Esophagus muscularis mucosa (tissue), 4 donors: Measurements from ENCODE around the gene DDX27. TPM values are rescaled to one million over a fixed set of nuclear protein-coding genes. Genes with fewer than 3 reads are reported as not detected.

ENCODE experiments used
- DNase-seq: peaks from one replicate; pipeline ENCODE4 v3.0.0-alpha.2; 2017; ENCODE audit errors: extremely low spot score
- H3K27ac ChIP-seq, 4 donors: fragments of 200-600 bp; sonication (generic); replicated peaks in 1 of 4; 1 replicate in 3 of 4; 2 replicates in 1 of 4; pipeline ENCODE4 v1.5.1; 2016 to 2019; ENCODE audit warnings: mild to moderate bottlenecking in 1 of 4
- H3K27me3 ChIP-seq, 4 donors: fragments of 200-600 bp; sonication (generic); one replicate each; pipeline versions ENCODE4 v1.5.1 to v1.6.0; 2016 to 2019
- H3K36me3 ChIP-seq, 4 donors: fragments of 200-600 bp; sonication (generic); one replicate each; pipeline ENCODE4 v1.5.1; 2016 to 2019
- H3K4me1 ChIP-seq, 4 donors: fragments of 200-600 bp; sonication (generic); one replicate each; pipeline ENCODE4 v1.5.1; 2016 to 2019
- H3K4me3 ChIP-seq, 4 donors: fragments of 200-600 bp; sonication (generic); 1 replicate in 2 of 4; 2 replicates in 2 of 4; pipeline ENCODE4 v1.5.1; 2016 to 2019; ENCODE audit warnings: mild to moderate bottlenecking in 4 of 4, moderate library complexity in 1 of 4
- H3K9me3 ChIP-seq, 4 donors: fragments of 200-600 bp; sonication (generic); 1 replicate in 3 of 4; 2 replicates in 1 of 4; pipeline ENCODE4 v1.5.1; 2016 to 2019
- CTCF ChIP-seq, 3 experiments: fragments of 200-600 bp in 2 of 3; fragments of 450-650 bp in 1 of 3; sonication (generic) in 2 of 3; IDR thresholded peaks; one replicate each; pipeline ENCODE4 v1.5.1; 2017 to 2019; ENCODE audit warnings: antibody characterized with exemption in 3 of 3, mild to moderate bottlenecking in 2 of 3, moderate library complexity in 1 of 3
- EP300 ChIP-seq: sonication (generic); formaldehyde crosslinking; IDR thresholded peaks from one replicate; pipeline ENCODE4 v1.6.1; 2017; ENCODE audit warnings: antibody characterized with exemption
- POLR2A ChIP-seq: fragments of 450-650 bp; IDR thresholded peaks from one replicate; pipeline ENCODE4 v1.6.1; 2017; ENCODE audit warnings: antibody characterized with exemption, moderate library complexity, mild to moderate bottlenecking, low read depth
- POLR2AphosphoS5 ChIP-seq, 2 donors: sonication (generic); formaldehyde crosslinking; IDR thresholded peaks; one replicate each; pipeline ENCODE4 v1.6.1; 2017; ENCODE audit warnings: antibody characterized with exemption in 2 of 2
- WGBS: methylation state at CpG from one replicate; pipeline ENCODE4 v1.1.5; 2018; 5-methylcytosine and 5-hydroxymethylcytosine counted together
- intact Hi-C: fragments of 100-400 bp; cut with DNase I; formaldehyde crosslinking; loops from one replicate; pipeline ENCODE4 v1.15.1; 2023
- total RNA-seq, 4 donors: library from RNA; depleted of rRNA; stranded (reverse); fragments of >200 nt; gene quantifications; one replicate each; pipeline versions ENCODE4 v1.1.0 to v1.2.1, GENCODE V29; 2016

Gene DDX27
- total RNA-seq, 4 donors from 2014 or later: 25.7 to 35.0 (median 30.2) TPM

DNA sequence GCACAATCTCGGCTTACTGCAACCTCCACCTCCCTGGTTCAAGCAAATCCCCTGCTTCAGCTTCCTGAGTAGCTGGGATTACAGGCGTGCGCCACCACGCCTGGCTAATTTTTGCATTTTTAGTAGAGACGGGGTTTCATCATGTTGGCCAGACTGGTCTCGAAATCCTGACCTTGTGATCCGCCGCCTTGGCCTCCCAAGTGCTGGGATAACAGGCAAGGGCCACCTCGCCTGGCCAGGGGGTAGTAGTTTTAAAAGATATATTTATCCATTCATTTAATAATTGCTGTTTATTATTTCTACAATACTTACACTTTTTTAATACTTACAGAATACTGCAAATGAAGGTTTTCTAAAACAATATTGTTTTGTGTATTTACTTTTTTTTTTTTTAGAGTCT, 15.5 kb upstream of the DDX27 start:
- WGBS: 56% methylated on average over 9 of the region's 9 CpGs
- no peak for DNase-seq
- H3K36me3 ChIP-seq: no peaks in the 10 kb centered on the region
- intact Hi-C loops: no loop called here
- no peak for TF ChIP-seq POLR2A
- no peak for TF ChIP-seq EP300
- no peak for TF ChIP-seq CTCF (IDR thresholded peaks at IDR 0.05)
- no peak overlapping the region for H3K27ac ChIP-seq
- H3K27me3 ChIP-seq: no peaks in the 10 kb centered on the region
- H3K4me3 ChIP-seq: no peak overlapping the region
- H3K9me3 ChIP-seq: no peaks in the 10 kb centered on the region
- no peaks in the 10 kb centered on the region for H3K4me1 ChIP-seq

GRCh38 chr20:49207076-49207475, 12.1 kb upstream of the DDX27 start:
- TF ChIP-seq EP300 (no peak), POLR2A (no peak)
- H3K36me3 ChIP-seq: no peaks in the 10 kb centered on the region
- H3K27ac ChIP-seq: no peak overlapping the region
- 94% methylated on average over 6 of the region's 6 CpGs for WGBS
- H3K27me3 ChIP-seq: no peaks in the 10 kb centered on the region
- no peak overlapping the region for H3K4me3 ChIP-seq
- H3K9me3 ChIP-seq: peaks cover 5 to 14% (median 10%) of the 10 kb centered on the region in 4 donors
- intact Hi-C loops: no loop called here
- DNase-seq: no peak
- H3K4me1 ChIP-seq: no peaks in the 10 kb centered on the region

DNA sequence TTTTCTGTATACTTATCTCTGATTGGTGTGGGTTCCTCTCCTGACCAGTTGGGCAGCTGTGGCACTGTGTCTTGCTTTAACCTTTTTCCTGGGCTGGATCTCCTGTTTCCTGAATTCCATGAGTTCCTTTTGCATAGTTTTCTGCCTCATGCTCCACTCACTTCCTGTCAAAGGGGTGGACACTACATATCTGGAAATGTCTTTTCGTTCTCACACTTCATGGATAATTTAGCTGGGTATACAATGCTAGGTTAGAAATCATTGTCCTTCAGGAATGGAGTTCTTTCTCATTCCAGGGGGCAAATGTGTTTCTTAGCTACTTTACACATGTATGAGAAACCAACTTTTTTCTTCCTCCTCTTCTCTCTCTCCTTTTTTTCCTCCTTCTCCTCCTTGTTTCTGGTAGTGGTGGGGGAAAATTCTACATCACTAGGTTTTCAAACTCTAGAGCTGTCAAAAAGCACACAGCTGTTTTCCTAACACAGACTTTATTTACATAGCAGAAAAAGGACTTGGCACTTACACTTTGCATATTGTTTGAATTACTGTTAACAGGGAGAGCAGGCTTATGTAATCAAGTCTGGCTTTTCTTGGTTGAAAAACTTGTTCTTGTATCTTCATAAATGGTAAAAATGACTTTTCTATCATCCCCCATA, 9.0 kb upstream of the DDX27 start:
- TF ChIP-seq POLR2A (no peak), POLR2AphosphoS5 (IDR thresholded peaks at IDR 0.05) (no peak), EP300 (no peak), CTCF (IDR thresholded peaks at IDR 0.05) (no peak)
- DNase-seq: no peak
- intact Hi-C loops: no loop called here
- Histone ChIP-seq H3K4me3 (no peak overlapping the region), H3K4me1 (no peaks in the 10 kb centered on the region), H3K9me3 (peaks cover 5 to 14% (median 10%) of the 10 kb centered on the region in 4 donors), H3K27me3 (no peaks in the 10 kb centered on the region), H3K36me3 (no peaks in the 10 kb centered on the region), H3K27ac (no peak overlapping the region)
- 93% methylated on average over 1 of the region's 1 CpG for WGBS

GRCh38 chr20:49210757-49211110, 8.5 kb upstream of the DDX27 start:
- no peak for DNase-seq
- WGBS: 56% methylated on average over 1 of the region's 1 CpG
- TF ChIP-seq POLR2AphosphoS5 (IDR thresholded peaks at IDR 0.05) (no peak), CTCF (IDR thresholded peaks at IDR 0.05) (no peak), EP300 (no peak), POLR2A (no peak)
- no peaks in the 10 kb centered on the region for H3K27me3 ChIP-seq
- H3K4me1 ChIP-seq: no peaks in the 10 kb centered on the region
- H3K4me3 ChIP-seq: no peak overlapping the region
- intact Hi-C loops: no loop called here
- H3K27ac ChIP-seq: no peak overlapping the region
- H3K9me3 ChIP-seq: peaks cover 5 to 14% (median 10%) of the 10 kb centered on the region in 4 donors
- no peaks in the 10 kb centered on the region for H3K36me3 ChIP-seq

- intact Hi-C loops: no loop called here
- peaks cover 5 to 14% (median 10%) of the 10 kb centered on the region in 4 donors for H3K9me3 ChIP-seq
- no peak overlapping the region for H3K27ac ChIP-seq
- TF ChIP-seq POLR2AphosphoS5 (IDR thresholded peaks at IDR 0.05): no peak
- TF ChIP-seq EP300: no peak
- TF ChIP-seq POLR2A: no peak
- TF ChIP-seq CTCF (IDR thresholded peaks at IDR 0.05): no peak
- DNase-seq: no peak
- no peak overlapping the region for H3K4me3 ChIP-seq
- no peaks in the 10 kb centered on the region for H3K36me3 ChIP-seq
- no peaks in the 10 kb centered on the region for H3K27me3 ChIP-seq
- peaks cover 5 to 16% (median 12%) of the 10 kb centered on the region in 4 donors for H3K4me1 ChIP-seq
Measured at GRCh38 chr20:49214571-49214970, 4.6 kb upstream of the DDX27 start.
